CD14-positive monocyte (primary cell): Measurements from ENCODE around the gene FAM171A1. TPM values are rescaled to one million over a fixed set of nuclear protein-coding genes. Genes with fewer than 3 reads are reported as not detected.

Source experiments
- DNase-seq, 3 donors: peaks; one replicate each; pipeline ENCODE4 v3.0.0-alpha.2; 2011 to 2022
- H2AFZ ChIP-seq: 2 replicates; pipeline ENCODE4 v1.6.0; 2012; ENCODE audit warnings: mild to moderate bottlenecking, low read depth, low read length, inconsistent platforms; ENCODE audit not compliant: insufficient read depth, poor library complexity, severe bottlenecking
- H3K27ac ChIP-seq, 2 donors: 1 replicate in 1 of 2; 2 replicates in 1 of 2; pipeline ENCODE4 v1.5.1; 2012 to 2013; ENCODE audit warnings: low read length in 2 of 2, control low read depth in 1 of 2, inconsistent platforms in 1 of 2, low read depth in 1 of 2, mild to moderate bottlenecking in 1 of 2
- H3K27me3 ChIP-seq, 2 donors: one replicate each; pipeline versions ENCODE4 v1.6.0 to v1.6.1; 2011 to 2013; ENCODE audit warnings: low read length in 2 of 2; ENCODE audit not compliant: control insufficient read depth in 2 of 2, insufficient read depth in 2 of 2
- H3K36me3 ChIP-seq, 2 donors: replicated peaks in 1 of 2; 1 replicate in 1 of 2; 2 replicates in 1 of 2; pipeline versions ENCODE4 v1.5.1 to v1.6.1; 2012 to 2013; ENCODE audit warnings: low read length in 2 of 2, control low read depth in 1 of 2, inconsistent platforms in 1 of 2, mild to moderate bottlenecking in 1 of 2; ENCODE audit not compliant: insufficient read depth in 2 of 2, control insufficient read depth in 1 of 2
- H3K4me1 ChIP-seq, 2 donors: 1 replicate in 1 of 2; 2 replicates in 1 of 2; pipeline versions ENCODE4 v1.5.1 to v1.6.1; 2012 to 2013; ENCODE audit warnings: low read length in 2 of 2, control low read depth in 1 of 2, inconsistent platforms in 1 of 2, mild to moderate bottlenecking in 1 of 2, moderate library complexity in 1 of 2; ENCODE audit not compliant: insufficient read depth in 2 of 2, control insufficient read depth in 1 of 2
- H3K4me2 ChIP-seq: replicated peaks from 2 replicates; pipeline ENCODE3; 2012; ENCODE audit warnings: low read length, moderate library complexity, mild to moderate bottlenecking; ENCODE audit not compliant: poor library complexity, severe bottlenecking; ENCODE audit errors: extremely low read depth
- H3K4me3 ChIP-seq, 3 experiments: fragments of 200-600 bp in 1 of 3; sonication (generic) in 1 of 3; replicated peaks in 1 of 3; 1 replicate in 2 of 3; 2 replicates in 1 of 3; pipeline ENCODE4 v1.5.1; 2011 to 2013; ENCODE audit warnings: low read length in 3 of 3, mild to moderate bottlenecking in 3 of 3, control low read depth in 2 of 3, low read depth in 2 of 3, inconsistent platforms in 1 of 3, moderate library complexity in 1 of 3
- H3K79me2 ChIP-seq: 2 replicates; pipeline ENCODE4 v1.6.0; 2012; ENCODE audit warnings: mild to moderate bottlenecking, control low read depth, inconsistent platforms, low read length, moderate library complexity; ENCODE audit not compliant: insufficient read depth
- H3K9ac ChIP-seq: 2 replicates; pipeline ENCODE4 v1.6.0; 2017; ENCODE audit warnings: low read length, mild to moderate bottlenecking; ENCODE audit not compliant: insufficient read depth, poor library complexity, severe bottlenecking
- H3K9me3 ChIP-seq, 2 donors: replicated peaks in 1 of 2; 1 replicate in 1 of 2; 2 replicates in 1 of 2; pipeline versions ENCODE4 v1.5.1 to v1.6.1; 2012 to 2013; ENCODE audit warnings: low read length in 2 of 2, control low read depth in 1 of 2; ENCODE audit not compliant: control insufficient read depth in 1 of 2, insufficient read depth in 1 of 2
- H4K20me1 ChIP-seq: 2 replicates; pipeline ENCODE4 v1.6.0; 2012; ENCODE audit warnings: mild to moderate bottlenecking, low read length, control low read depth, moderate library complexity; ENCODE audit not compliant: insufficient read depth
- H3K27ac Mint-ChIP-seq, 7 donors: one replicate each; pipeline ENCODE4 v1.8.0; 2020; ENCODE audit warnings: mild to moderate bottlenecking in 7 of 7, mixed read lengths in 7 of 7, moderate library complexity in 6 of 7, inconsistent platforms in 2 of 7
- H3K27me3 Mint-ChIP-seq, 3 donors: one replicate each; pipeline ENCODE4 v1.8.0; 2021 to 2022; ENCODE audit warnings: low read depth in 3 of 3, mild to moderate bottlenecking in 3 of 3, mixed read lengths in 3 of 3, moderate library complexity in 3 of 3, inconsistent platforms in 1 of 3
- H3K36me3 Mint-ChIP-seq, 2 donors: one replicate each; pipeline ENCODE4 v1.8.0; 2020; ENCODE audit warnings: mixed read lengths in 2 of 2, inconsistent platforms in 1 of 2, mild to moderate bottlenecking in 1 of 2
- H3K4me1 Mint-ChIP-seq: one replicate; pipeline ENCODE4 v1.8.0; 2020; ENCODE audit warnings: mild to moderate bottlenecking, mixed read lengths
- H3K4me3 Mint-ChIP-seq, 2 donors: one replicate each; pipeline ENCODE4 v1.8.0; 2020; ENCODE audit warnings: mild to moderate bottlenecking in 2 of 2, mixed read lengths in 2 of 2, moderate library complexity in 1 of 2
- H3K9me3 Mint-ChIP-seq, 7 donors: one replicate each; pipeline ENCODE4 v1.8.0; 2020 to 2022; ENCODE audit warnings: mixed read lengths in 7 of 7, mild to moderate bottlenecking in 6 of 7, moderate library complexity in 6 of 7, inconsistent platforms in 2 of 7
- WGBS: methylation state at CpG from one replicate; pipeline ENCODE4 v1.1.5; 2013; ENCODE audit warnings: missing lambda C conversion rate; ENCODE audit not compliant: insufficient coverage; 5-methylcytosine and 5-hydroxymethylcytosine counted together
- intact Hi-C, 2 donors: fragments of 100-400 bp; cut with micrococcal nuclease; formaldehyde crosslinking; loops; one replicate each; pipeline versions ENCODE4 v1.15.0 to v1.15.1; 2023
- polyA plus RNA-seq, 3 donors: library from polyadenylated mRNA; depleted of rRNA in 1 of 3; unstranded in 2 of 3; stranded (reverse) in 1 of 3; fragments of 300-500 nt in 2 of 3; fragments of >200 nt in 1 of 3; fragmentation: Illumina TruSeq in 2 of 3; gene quantifications; 1 replicate in 2 of 3; 2 replicates in 1 of 3; pipeline ENCODE4 v1.2.3, GENCODE V29; 2012 to 2021
- TF ChIP-seq, protein P1 (sequence below): fragments of 200-600 bp; IDR thresholded peaks from one replicate; pipeline ENCODE4 v1.8.0; 2022; ENCODE audit warnings: antibody characterized with exemption, mild to moderate bottlenecking

The FAM171A1 gene
- polyA plus RNA-seq, 3 donors = not detected

DNA sequence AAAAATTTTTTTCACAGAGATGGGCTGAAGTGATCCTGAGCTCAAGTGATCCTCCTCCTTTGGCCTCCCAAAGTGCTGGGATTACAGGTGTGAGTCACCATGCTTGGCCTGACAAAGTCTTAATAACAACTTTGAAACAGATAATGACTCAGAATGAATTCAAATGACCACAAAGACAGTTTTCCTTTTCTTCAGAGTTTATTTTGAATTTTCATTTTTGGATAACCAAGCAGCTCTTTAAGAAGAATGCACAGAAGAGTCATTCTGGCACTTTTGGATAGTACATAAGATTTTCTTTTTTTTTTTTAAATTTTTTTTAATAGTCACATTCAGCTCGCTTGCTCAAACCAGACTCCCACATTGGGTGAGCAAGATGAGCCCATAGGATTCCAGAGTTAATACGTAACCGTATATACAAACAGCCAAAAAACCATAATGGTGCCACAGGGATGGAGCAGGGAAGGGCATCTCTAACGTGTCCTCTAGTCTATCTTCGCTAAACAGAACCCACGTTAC, 159.6 kb downstream of the FAM171A1 start:
- Mint-ChIP-seq H3K27me3 (peaks cover 2 to 28% (median 21%) of the 10 kb centered on the region in 3 donors), H3K4me3 (no peak overlapping the region), H3K9me3 (peaks cover 0 to 1% (median 0%) of the 10 kb centered on the region in 7 donors), H3K27ac (no peak overlapping the region), H3K4me1 (peaks cover 9% of the 10 kb centered on the region), H3K36me3 (no peaks in the 10 kb centered on the region)
- peaks cover 0 to 3% of the 10 kb centered on the region in 2 donors for H3K4me1 ChIP-seq
- no peaks in the 10 kb centered on the region for H3K9me3 ChIP-seq
- H3K4me2 ChIP-seq = no peak overlapping the region
- 98% methylated on average over 5 of the region's 6 CpGs for WGBS
- no peak overlapping the region for H3K27ac ChIP-seq
- H3K36me3 ChIP-seq = no peaks in the 10 kb centered on the region
- H3K4me3 ChIP-seq = no peak overlapping the region
- H2AFZ ChIP-seq = no peak overlapping the region
- H3K9ac ChIP-seq = no peak overlapping the region
- TF ChIP-seq, protein P1, sequence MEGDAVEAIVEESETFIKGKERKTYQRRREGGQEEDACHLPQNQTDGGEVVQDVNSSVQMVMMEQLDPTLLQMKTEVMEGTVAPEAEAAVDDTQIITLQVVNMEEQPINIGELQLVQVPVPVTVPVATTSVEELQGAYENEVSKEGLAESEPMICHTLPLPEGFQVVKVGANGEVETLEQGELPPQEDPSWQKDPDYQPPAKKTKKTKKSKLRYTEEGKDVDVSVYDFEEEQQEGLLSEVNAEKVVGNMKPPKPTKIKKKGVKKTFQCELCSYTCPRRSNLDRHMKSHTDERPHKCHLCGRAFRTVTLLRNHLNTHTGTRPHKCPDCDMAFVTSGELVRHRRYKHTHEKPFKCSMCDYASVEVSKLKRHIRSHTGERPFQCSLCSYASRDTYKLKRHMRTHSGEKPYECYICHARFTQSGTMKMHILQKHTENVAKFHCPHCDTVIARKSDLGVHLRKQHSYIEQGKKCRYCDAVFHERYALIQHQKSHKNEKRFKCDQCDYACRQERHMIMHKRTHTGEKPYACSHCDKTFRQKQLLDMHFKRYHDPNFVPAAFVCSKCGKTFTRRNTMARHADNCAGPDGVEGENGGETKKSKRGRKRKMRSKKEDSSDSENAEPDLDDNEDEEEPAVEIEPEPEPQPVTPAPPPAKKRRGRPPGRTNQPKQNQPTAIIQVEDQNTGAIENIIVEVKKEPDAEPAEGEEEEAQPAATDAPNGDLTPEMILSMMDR = no peak
- intact Hi-C loops = no loop called here
- H3K27me3 ChIP-seq = peaks cover 0 to 7% of the 10 kb centered on the region in 2 donors
- H4K20me1 ChIP-seq = no peaks in the 10 kb centered on the region
- no peak for DNase-seq
- no peaks in the 10 kb centered on the region for H3K79me2 ChIP-seq

DNA sequence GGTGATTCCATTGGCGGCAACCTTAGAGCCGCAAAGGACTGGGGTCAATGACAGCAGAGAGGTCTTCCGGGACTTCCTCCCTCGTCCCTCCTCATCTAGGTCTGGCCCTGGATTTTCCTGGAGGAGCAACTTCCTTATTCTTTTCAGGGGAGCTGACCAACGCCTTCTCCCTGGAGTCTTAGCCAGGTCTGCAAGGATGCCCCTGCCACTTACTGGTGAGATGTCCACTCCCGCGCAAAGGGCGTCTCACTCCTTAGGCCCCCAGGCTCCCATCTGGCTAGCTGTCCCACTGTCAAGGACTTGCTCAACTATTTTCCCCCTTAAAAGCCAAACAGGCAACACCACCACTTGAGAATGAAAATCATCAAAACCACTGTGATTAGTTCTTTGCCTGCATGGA, 160.6 kb downstream of the FAM171A1 start:
- TF ChIP-seq, protein P1 = no peak
- H3K27ac ChIP-seq = no peak overlapping the region

More for the DNA sequence above, 160.6 kb downstream of the FAM171A1 start:
- H4K20me1 ChIP-seq = no peaks in the 10 kb centered on the region
- H3K79me2 ChIP-seq = no peaks in the 10 kb centered on the region
- H3K9me3 Mint-ChIP-seq = peaks cover 0 to 3% (median 0%) of the 10 kb centered on the region in 7 donors
- H3K9me3 ChIP-seq = no peaks in the 10 kb centered on the region
- H3K4me1 Mint-ChIP-seq = peaks cover 9% of the 10 kb centered on the region
- peaks cover 0 to 3% of the 10 kb centered on the region in 2 donors for H3K4me1 ChIP-seq
- H3K36me3 Mint-ChIP-seq = no peaks in the 10 kb centered on the region
- no peak overlapping the region for H3K4me2 ChIP-seq
- no peak overlapping the region for H2AFZ ChIP-seq
- no peak overlapping the region for H3K27ac Mint-ChIP-seq
- no peaks in the 10 kb centered on the region for H3K36me3 ChIP-seq
- WGBS = 92% methylated on average over 8 of the region's 8 CpGs
- H3K4me3 Mint-ChIP-seq = peak overlapping the region in 1 of 2 donors; percentile 54
- DNase-seq = no peak
- intact Hi-C loops = no loop called here
- no peak overlapping the region for H3K9ac ChIP-seq
- H3K4me3 ChIP-seq = no peak overlapping the region
- H3K27me3 ChIP-seq = peaks cover 0 to 7% of the 10 kb centered on the region in 2 donors
- H3K27me3 Mint-ChIP-seq = peaks cover 2 to 29% (median 28%) of the 10 kb centered on the region in 3 donors
